GM18517 (cell line): ENCODE results near the gene MTCL1.

Experiments used
- ATAC-seq: cut with Tn5 transposase; IDR thresholded peaks from one replicate; pipeline ENCODE4 v1.9.1; 2021; ENCODE audit warnings: mild to moderate bottlenecking, moderate library complexity; ENCODE audit not compliant: unreplicated experiment

The MTCL1 gene

GRCh38 chr18:8705238-8705960 is at the start of gene MTCL1:
TSS of gene MTCL1 (plus strand) at chr18:8705556. CDS start at chr18:8705661, 105 bp downstream.
- ATAC-seq, result peak; percentile 38

- ATAC-seq, result no peak
These were observed 49.1 kb upstream of the MTCL1 start for GRCh38 chr18:8656232-8656631.

GRCh38 chr18:8657050-8657820 is 48.1 kb upstream of the MTCL1 start:
- ATAC-seq, result no peak

GRCh38 chr18:8657873-8658470 is 47.4 kb upstream of the MTCL1 start:
- no peak for ATAC-seq

GRCh38 chr18:8658858-8659485 is 46.4 kb upstream of the MTCL1 start:
- ATAC-seq, result no peak

- ATAC-seq, result no peak
These were observed 45.6 kb upstream of the MTCL1 start for GRCh38 chr18:8659609-8660242.

- ATAC-seq, result no peak
These were observed 45.0 kb upstream of the MTCL1 start for GRCh38 chr18:8660316-8660715.

GRCh38 chr18:8661754-8662559 is 43.4 kb upstream of the MTCL1 start:
- ATAC-seq, result no peak

- ATAC-seq, result no peak
These were observed 42.6 kb upstream of the MTCL1 start for GRCh38 chr18:8662560-8663255.

GRCh38 chr18:8667846-8668245 is 37.5 kb upstream of the MTCL1 start:
- no peak for ATAC-seq

- ATAC-seq, result no peak
These were observed 37.0 kb upstream of the MTCL1 start for GRCh38 chr18:8668381-8668780.

GRCh38 chr18:8669571-8669970 is 35.8 kb upstream of the MTCL1 start:
- no peak for ATAC-seq

- peak; percentile 87 for ATAC-seq
These were observed 31.8 kb upstream of the MTCL1 start for GRCh38 chr18:8673256-8674209.

GRCh38 chr18:8675057-8675456 is 30.3 kb upstream of the MTCL1 start:
- ATAC-seq, result no peak

- ATAC-seq, result no peak
These were observed 24.2 kb upstream of the MTCL1 start for GRCh38 chr18:8681196-8681595.

GRCh38 chr18:8684577-8684976 is 20.8 kb upstream of the MTCL1 start:
- ATAC-seq, result no peak

- no peak for ATAC-seq
These were observed 20.0 kb upstream of the MTCL1 start for GRCh38 chr18:8685141-8685913.

GRCh38 chr18:8685914-8686216 is 19.5 kb upstream of the MTCL1 start:
- no peak for ATAC-seq
